Transverse colon (tissue), 4 donors: ENCODE data around the gene NAA16. TPM values are rescaled to one million over a fixed set of nuclear protein-coding genes. Genes with fewer than 3 reads are reported as not detected.

Source experiments
- DNase-seq: peaks from one replicate; pipeline ENCODE4 v3.0.0-alpha.2; 2019
- H3K27ac ChIP-seq, 4 donors: fragments of 200-600 bp; sonication (generic); 2 replicates each; pipeline ENCODE4 v1.5.1; 2016 to 2018; ENCODE audit warnings: inconsistent platforms in 4 of 4
- H3K27me3 ChIP-seq: fragments of 200-600 bp; sonication (generic); 2 replicates; pipeline ENCODE4 v1.5.1; 2017; ENCODE audit warnings: inconsistent platforms
- H3K36me3 ChIP-seq, 4 donors: fragments of 200-600 bp; sonication (generic); 2 replicates each; pipeline ENCODE4 v1.5.1; 2017 to 2019; ENCODE audit warnings: inconsistent platforms in 4 of 4
- H3K4me1 ChIP-seq, 4 donors: fragments of 200-600 bp; sonication (generic); 2 replicates each; pipeline ENCODE4 v1.5.1; 2017 to 2020; ENCODE audit warnings: inconsistent platforms in 4 of 4
- H3K4me3 ChIP-seq, 4 donors: fragments of 200-600 bp; sonication (generic); 1 replicate in 1 of 4; 2 replicates in 3 of 4; pipeline versions ENCODE4 v1.5.1 to v1.6.1; 2017 to 2019; ENCODE audit warnings: inconsistent platforms in 4 of 4
- H3K9me3 ChIP-seq, 2 donors: fragments of 200-600 bp; sonication (generic); 2 replicates each; pipeline ENCODE4 v1.5.1; 2017 to 2019; ENCODE audit warnings: inconsistent platforms in 2 of 2
- EP300 ChIP-seq: sonication (generic); formaldehyde crosslinking; IDR thresholded peaks from one replicate; pipeline ENCODE4 v1.6.1; 2017; ENCODE audit warnings: antibody characterized with exemption, low read depth
- POLR2A ChIP-seq: fragments of 450-650 bp; IDR thresholded peaks from one replicate; pipeline ENCODE4 v1.6.1; 2016; ENCODE audit warnings: antibody characterized with exemption, mild to moderate bottlenecking, moderate library complexity
- POLR2AphosphoS5 ChIP-seq, 3 donors: sonication (generic); formaldehyde crosslinking; IDR thresholded peaks; one replicate each; pipeline ENCODE4 v1.6.1; 2016; ENCODE audit warnings: antibody characterized with exemption in 3 of 3
- WGBS, 2 donors: methylation state at CpG; one replicate each; pipeline ENCODE4 v1.1.5; 2018; ENCODE audit warnings: low coverage in 1 of 2; 5-methylcytosine and 5-hydroxymethylcytosine counted together
- in situ Hi-C, 4 donors: fragments of 200-750 bp; cut with MboI; loops; one replicate each; pipeline versions ENCODE4 v1.15.0 to v1.15.1; 2017; ENCODE audit warnings: low sequenced_read_pairs in 3 of 4, low pct_ligation_motif_present in 1 of 4, low pct_unique_long_range_greater_than_20kb in 1 of 4
- intact Hi-C: fragments of 100-400 bp; cut with DNase I; formaldehyde crosslinking; loops from one replicate; pipeline ENCODE4 v1.15.1; 2023; ENCODE audit warnings: low total_unique reads
- total RNA-seq, 4 donors: library from RNA; depleted of rRNA; stranded (reverse); fragments of >200 nt; gene quantifications; one replicate each; pipeline ENCODE4 v1.1.0, GENCODE V29; 2016
- TF ChIP-seq, protein P1 (sequence below), 5 experiments: fragments of 200-600 bp in 3 of 5; fragments of 450-650 bp in 2 of 5; sonication (generic) in 3 of 5; IDR thresholded peaks; 1 replicate in 2 of 5; 2 replicates in 3 of 5; pipeline ENCODE4 v1.5.1; 2016 to 2017; ENCODE audit warnings: antibody characterized with exemption in 5 of 5, inconsistent platforms in 3 of 5, mild to moderate bottlenecking in 2 of 5, moderate library complexity in 1 of 5

Gene NAA16
- total RNA-seq, 4 donors from 2014 or later, result 9.1 to 38.6 (median 19.6) TPM

DNA sequence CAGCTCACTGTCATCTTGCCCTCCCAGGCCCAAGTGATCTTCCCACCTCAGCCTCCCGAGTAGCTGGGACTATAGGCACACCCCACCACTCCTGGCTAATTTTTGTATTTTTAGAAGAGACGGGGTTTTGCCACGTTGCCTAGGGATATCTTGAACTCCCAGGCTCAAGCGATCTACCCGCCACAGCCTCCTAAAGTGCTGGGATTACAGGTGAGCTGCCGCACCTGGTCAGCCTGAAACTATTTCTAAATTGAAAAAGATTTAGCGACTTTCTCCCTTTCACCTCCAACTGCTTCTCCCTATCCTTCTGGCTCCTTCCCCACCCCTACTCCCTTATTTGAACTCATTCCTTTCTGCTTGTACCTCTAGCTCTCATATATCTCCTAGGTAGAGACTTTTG is 19.8 kb upstream of the NAA16 start:
- WGBS, 2 donors, result 91 to 95% methylated on average over 7 of the region's 7 CpGs
- no peak overlapping the region for H3K27ac ChIP-seq
- intact Hi-C loops, result no loop called here
- in situ Hi-C loops, result no loop called here
- no peaks in the 10 kb centered on the region for H3K4me1 ChIP-seq
- no peak overlapping the region for H3K4me3 ChIP-seq
- TF ChIP-seq EP300, result no peak
- TF ChIP-seq POLR2AphosphoS5 (IDR thresholded peaks at IDR 0.05), result no peak
- TF ChIP-seq, protein P1, sequence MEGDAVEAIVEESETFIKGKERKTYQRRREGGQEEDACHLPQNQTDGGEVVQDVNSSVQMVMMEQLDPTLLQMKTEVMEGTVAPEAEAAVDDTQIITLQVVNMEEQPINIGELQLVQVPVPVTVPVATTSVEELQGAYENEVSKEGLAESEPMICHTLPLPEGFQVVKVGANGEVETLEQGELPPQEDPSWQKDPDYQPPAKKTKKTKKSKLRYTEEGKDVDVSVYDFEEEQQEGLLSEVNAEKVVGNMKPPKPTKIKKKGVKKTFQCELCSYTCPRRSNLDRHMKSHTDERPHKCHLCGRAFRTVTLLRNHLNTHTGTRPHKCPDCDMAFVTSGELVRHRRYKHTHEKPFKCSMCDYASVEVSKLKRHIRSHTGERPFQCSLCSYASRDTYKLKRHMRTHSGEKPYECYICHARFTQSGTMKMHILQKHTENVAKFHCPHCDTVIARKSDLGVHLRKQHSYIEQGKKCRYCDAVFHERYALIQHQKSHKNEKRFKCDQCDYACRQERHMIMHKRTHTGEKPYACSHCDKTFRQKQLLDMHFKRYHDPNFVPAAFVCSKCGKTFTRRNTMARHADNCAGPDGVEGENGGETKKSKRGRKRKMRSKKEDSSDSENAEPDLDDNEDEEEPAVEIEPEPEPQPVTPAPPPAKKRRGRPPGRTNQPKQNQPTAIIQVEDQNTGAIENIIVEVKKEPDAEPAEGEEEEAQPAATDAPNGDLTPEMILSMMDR (IDR thresholded peaks at IDR 0.05), result no peak
- TF ChIP-seq POLR2A, result no peak
- no peaks in the 10 kb centered on the region for H3K36me3 ChIP-seq
- peaks cover 0 to 9% of the 10 kb centered on the region in 2 donors for H3K9me3 ChIP-seq
- no peak for DNase-seq
- no peaks in the 10 kb centered on the region for H3K27me3 ChIP-seq

DNA sequence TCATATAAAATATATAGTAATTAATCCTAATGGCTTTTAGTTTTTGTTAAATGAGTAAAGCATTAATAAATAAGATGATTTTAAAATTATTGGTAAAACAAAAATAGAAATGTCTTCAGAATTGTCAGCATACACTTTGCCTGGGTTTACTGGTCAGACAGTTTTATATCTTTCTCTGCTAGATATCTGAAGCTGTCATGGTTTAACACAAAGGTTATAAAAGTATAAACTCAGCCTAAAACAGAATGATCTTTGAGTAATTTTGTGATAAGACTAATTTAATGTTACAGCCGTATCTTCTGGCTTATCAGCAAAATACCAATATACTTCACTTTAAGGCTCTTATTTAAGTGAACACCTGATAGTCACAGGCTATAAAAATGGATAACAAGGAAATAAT is 17.8 kb upstream of the NAA16 start:
- Histone ChIP-seq H3K27me3 (no peaks in the 10 kb centered on the region), H3K36me3 (no peaks in the 10 kb centered on the region), H3K27ac (no peak overlapping the region), H3K4me1 (no peaks in the 10 kb centered on the region), H3K4me3 (no peak overlapping the region), H3K9me3 (peaks cover 0 to 9% of the 10 kb centered on the region in 2 donors)
- TF ChIP-seq, protein P1 (IDR thresholded peaks at IDR 0.05), result no peak
- TF ChIP-seq POLR2AphosphoS5 (IDR thresholded peaks at IDR 0.05) (no peak), POLR2A (no peak), EP300 (no peak)
- 66 to 88% methylated on average over 1 of the region's 1 CpG for WGBS, 2 donors
- intact Hi-C loops (no loop called here), in situ Hi-C loops (no loop called here)
- no peak for DNase-seq

DNA sequence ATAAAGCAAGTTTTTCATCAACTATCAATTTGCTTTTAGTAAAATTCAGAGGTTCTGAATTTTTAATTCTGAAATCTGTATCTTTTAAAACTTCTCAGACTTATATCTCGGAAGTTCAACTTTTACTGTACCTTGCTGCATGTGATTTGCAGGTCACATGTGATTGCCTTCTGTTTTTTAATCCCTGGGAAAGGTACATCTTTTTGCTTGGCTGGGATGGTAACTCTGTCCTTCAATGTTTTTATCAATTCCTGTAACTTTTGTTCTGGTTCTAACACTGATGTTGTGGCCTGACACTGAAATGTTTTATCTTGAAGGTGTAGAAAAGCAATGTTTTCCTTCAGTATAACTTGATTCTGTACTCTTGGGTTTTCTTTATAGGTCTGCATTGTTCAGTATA is 16.2 kb upstream of the NAA16 start:
- in situ Hi-C loops, result no loop called here
- H3K36me3 ChIP-seq, result no peaks in the 10 kb centered on the region
- no peak overlapping the region for H3K27ac ChIP-seq
- DNase-seq, result no peak
- peaks cover 0 to 9% of the 10 kb centered on the region in 2 donors for H3K9me3 ChIP-seq
- intact Hi-C loops, result loop anchor here (5.0 kb wide), 1 partner anchor 488 kb away; no protein-coding TSS in a partner anchor
- no peaks in the 10 kb centered on the region for H3K4me1 ChIP-seq
- H3K27me3 ChIP-seq, result no peaks in the 10 kb centered on the region
- TF ChIP-seq EP300, result no peak
- TF ChIP-seq, protein P1 (IDR thresholded peaks at IDR 0.05), result no peak
- TF ChIP-seq POLR2A, result no peak
- no peak for TF ChIP-seq POLR2AphosphoS5 (IDR thresholded peaks at IDR 0.05)
- no peak overlapping the region for H3K4me3 ChIP-seq
- WGBS, 2 donors, result 81 to 83% methylated on average over 1 of the region's 1 CpG

DNA sequence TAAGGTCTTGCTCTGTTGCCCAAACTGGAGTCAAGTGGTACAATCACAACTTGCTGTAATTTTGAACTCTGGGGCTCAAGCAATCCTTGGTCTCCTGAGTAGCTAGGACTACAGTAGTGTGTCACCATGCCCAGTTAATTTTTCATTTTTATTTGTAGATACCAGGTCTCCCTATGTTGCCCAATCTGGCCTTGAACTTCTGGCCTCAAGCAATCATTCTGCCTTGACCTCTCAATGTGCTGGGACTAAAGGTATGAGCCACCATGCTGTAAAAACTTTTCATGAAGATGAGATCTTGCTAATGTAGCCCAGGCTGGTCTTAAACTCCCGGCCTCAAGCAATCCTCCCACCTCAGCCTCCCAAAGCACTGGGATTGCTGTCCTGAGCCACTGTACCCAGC is 15.1 kb upstream of the NAA16 start:
- 90% methylated on average over 1 of the region's 1 CpG; no CpG with 5 or more reads in 1 of the 2 donors for WGBS, 2 donors
- in situ Hi-C loops, result no loop called here

More for the DNA sequence above, 15.1 kb upstream of the NAA16 start:
- no peaks in the 10 kb centered on the region for H3K27me3 ChIP-seq
- intact Hi-C loops, result loop anchor here (5.0 kb wide), 1 partner anchor 489 kb away; no protein-coding TSS in a partner anchor
- H3K36me3 ChIP-seq, result no peaks in the 10 kb centered on the region
- no peak overlapping the region for H3K4me3 ChIP-seq
- no peak overlapping the region for H3K27ac ChIP-seq
- H3K9me3 ChIP-seq, result peaks cover 0 to 9% of the 10 kb centered on the region in 2 donors
- H3K4me1 ChIP-seq, result no peaks in the 10 kb centered on the region
- TF ChIP-seq POLR2A (no peak), POLR2AphosphoS5 (IDR thresholded peaks at IDR 0.05) (no peak), EP300 (no peak)
- TF ChIP-seq, protein P1 (IDR thresholded peaks at IDR 0.05), result no peak
- no peak for DNase-seq
